ENCODE results near the gene PADI6. TPM values are rescaled to one million over a fixed set of nuclear protein-coding genes. Genes with fewer than 3 reads are reported as not detected.

PADI6 gene
- total RNA-seq, 1 donor from 2014 or later: not detected

DNA sequence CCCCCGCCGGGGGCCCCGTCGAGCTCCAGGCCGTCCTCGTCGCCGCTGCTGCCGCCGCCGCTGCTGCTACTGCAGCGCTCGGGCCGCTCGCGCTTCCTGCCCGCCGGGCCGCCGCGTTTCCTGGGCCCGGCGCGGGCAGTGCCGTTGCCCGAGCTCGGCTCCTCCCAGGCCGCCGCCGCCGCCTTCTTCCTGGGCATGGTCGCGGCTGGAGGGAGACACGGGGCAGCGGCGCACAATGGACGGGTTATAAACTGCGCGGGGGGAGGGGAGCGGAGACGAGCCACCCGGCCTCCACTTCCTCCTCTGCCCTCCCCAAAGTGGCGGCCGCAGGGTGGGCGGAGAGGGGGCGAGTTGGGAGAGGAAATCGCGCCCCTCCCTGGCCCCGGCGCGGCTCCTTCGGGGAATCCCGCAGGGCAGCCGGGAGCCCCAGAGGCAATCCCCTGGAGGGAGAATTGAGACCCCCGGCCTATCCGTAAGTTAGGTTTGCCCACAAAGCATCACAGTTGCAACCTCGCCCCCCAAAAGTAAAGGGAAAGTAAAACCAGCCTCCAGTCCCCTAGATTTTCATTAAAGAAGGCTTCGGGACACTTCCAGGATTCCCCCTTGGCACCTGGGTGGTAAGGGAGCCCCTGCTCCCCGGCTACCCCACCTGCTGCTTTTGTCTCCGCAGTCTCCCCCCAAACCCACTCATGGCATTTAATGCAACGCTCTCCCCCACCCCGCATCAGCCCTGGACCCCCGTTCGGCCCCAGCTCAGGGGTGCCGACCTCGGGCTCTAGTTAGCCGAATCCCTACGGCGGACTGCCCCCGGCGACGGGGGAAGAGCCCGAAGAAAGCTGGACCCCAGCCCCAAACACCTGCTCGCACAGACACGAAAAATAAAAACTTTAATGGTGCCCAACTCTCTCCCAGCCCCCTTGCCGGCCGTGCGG, 66.6 kb downstream of the PADI6 start:
- TF ChIP-seq, protein P1, sequence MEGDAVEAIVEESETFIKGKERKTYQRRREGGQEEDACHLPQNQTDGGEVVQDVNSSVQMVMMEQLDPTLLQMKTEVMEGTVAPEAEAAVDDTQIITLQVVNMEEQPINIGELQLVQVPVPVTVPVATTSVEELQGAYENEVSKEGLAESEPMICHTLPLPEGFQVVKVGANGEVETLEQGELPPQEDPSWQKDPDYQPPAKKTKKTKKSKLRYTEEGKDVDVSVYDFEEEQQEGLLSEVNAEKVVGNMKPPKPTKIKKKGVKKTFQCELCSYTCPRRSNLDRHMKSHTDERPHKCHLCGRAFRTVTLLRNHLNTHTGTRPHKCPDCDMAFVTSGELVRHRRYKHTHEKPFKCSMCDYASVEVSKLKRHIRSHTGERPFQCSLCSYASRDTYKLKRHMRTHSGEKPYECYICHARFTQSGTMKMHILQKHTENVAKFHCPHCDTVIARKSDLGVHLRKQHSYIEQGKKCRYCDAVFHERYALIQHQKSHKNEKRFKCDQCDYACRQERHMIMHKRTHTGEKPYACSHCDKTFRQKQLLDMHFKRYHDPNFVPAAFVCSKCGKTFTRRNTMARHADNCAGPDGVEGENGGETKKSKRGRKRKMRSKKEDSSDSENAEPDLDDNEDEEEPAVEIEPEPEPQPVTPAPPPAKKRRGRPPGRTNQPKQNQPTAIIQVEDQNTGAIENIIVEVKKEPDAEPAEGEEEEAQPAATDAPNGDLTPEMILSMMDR (IDR thresholded peaks at IDR 0.05): no peak
- Mint-ChIP-seq H3K4me3 (ENCODE audit: unreplicated experiment) (peak overlapping the region; percentile 96), H3K4me1 (ENCODE audit: unreplicated experiment) (peaks cover 53% of the 10 kb centered on the region), H3K27ac (ENCODE audit: unreplicated experiment) (peak overlapping the region; percentile 97), H3K36me3 (ENCODE audit: unreplicated experiment) (peaks cover 5% of the 10 kb centered on the region), H3K9me3 (ENCODE audit: unreplicated experiment) (no peaks in the 10 kb centered on the region), H3K27me3 (ENCODE audit: unreplicated experiment) (no peaks in the 10 kb centered on the region)
- DNase-seq (ENCODE audit: extremely low spot score, unreplicated experiment): no peak

DNA sequence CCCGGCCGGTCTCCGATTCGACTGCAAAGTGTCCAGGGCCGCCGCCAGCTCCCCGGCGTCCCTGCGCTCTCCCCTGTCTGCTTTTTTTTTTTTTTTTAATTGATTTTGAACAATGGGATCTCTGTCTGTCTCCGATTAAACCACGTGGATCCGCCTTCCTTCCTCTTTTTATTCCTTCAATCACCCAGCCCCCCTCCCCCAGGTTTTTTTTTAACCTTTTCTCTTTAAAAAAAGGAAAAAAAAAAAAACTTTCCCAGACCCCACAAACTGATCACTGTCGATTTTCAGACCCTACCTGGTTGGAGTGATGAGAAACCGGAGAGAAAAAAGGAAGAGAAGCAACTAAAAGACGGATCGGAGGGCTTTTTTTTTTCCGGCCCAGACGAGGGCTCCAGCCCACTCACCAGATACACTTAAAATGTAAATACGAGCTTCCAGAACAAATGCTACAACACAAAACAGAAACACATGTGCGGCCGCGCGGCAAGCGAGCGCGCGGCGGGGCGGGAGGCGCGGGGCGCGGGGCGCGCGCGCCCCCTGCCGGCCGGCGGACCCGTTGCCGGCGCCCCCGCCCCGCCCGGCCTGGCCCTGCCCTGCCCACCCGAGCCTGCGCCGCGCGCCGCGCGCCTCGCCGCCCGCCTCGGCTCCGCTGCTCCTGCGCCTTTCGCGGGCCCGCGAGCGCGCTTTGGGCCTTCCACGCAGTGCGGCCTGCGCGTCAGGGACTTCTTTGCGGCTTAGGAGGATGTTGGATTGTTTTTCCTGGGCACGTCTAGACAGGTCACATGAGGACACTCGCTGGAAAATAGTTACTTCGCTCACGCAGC, 67.5 kb downstream of the PADI6 start, which contains the start of gene RCC2:
TSS of gene RCC2 (minus strand) at position 428 of the 824 bp plus-strand sequence. CDS start 1,163 bp downstream, outside the sequence.
- H3K36me3 Mint-ChIP-seq (ENCODE audit: unreplicated experiment): no peaks in the 10 kb centered on the region
- TF ChIP-seq, protein P1 (IDR thresholded peaks at IDR 0.05): no peak
- peak within 1 kb of the TSS; percentile 96 for H3K4me3 Mint-ChIP-seq (ENCODE audit: unreplicated experiment)
- H3K27ac Mint-ChIP-seq (ENCODE audit: unreplicated experiment): peak within 1 kb of the TSS; percentile 97
- DNase-seq (ENCODE audit: extremely low spot score, unreplicated experiment): peak; percentile 91
- H3K9me3 Mint-ChIP-seq (ENCODE audit: unreplicated experiment): no peaks in the 10 kb centered on the region
- no peaks in the 10 kb centered on the region for H3K27me3 Mint-ChIP-seq (ENCODE audit: unreplicated experiment)
- H3K4me1 Mint-ChIP-seq (ENCODE audit: unreplicated experiment): peaks cover 54% of the 10 kb centered on the region

DNA sequence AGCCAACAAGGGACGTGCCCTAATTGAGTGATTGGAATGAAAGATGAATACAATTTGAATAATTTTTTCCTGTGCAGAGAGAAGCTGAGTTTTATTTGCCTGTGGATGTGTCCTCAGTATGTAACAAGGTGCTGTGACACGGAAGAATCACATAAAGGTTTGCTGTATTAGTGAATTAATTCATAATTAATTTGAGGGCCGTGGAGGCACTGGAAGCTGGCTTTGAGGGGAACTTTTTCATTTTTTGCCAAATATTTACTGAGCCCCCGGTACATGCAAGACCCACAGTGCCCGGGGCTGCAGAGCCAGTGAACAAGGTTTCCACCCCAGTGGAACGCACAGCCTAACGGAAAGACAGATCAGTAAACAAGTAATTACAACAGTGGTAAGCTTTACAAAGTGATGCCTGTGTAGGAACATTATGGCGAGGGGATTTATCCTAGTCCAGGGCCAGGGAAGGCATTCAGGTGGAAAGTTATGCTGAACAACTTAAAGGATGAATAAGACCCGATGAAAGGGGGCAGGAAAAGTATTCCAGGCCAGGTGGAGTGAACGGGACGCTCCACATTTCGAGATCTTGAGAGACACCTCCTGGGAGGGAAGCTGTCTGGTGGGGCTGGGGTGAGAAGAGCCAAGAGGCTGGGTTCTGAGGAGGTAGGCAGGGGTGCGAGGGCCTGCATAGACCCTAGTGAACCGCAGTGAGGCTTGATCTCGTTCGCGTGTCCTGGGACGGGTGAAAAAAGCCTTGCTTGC, 68.3 kb downstream of the PADI6 start:
- TF ChIP-seq, protein P1 (IDR thresholded peaks at IDR 0.05): no peak
- no peaks in the 10 kb centered on the region for H3K9me3 Mint-ChIP-seq (ENCODE audit: unreplicated experiment)
- H3K27ac Mint-ChIP-seq (ENCODE audit: unreplicated experiment): peak overlapping the region; percentile 90
- DNase-seq (ENCODE audit: extremely low spot score, unreplicated experiment): no peak
- H3K36me3 Mint-ChIP-seq (ENCODE audit: unreplicated experiment): no peaks in the 10 kb centered on the region
- peaks cover 52% of the 10 kb centered on the region for H3K4me1 Mint-ChIP-seq (ENCODE audit: unreplicated experiment)
- no peaks in the 10 kb centered on the region for H3K27me3 Mint-ChIP-seq (ENCODE audit: unreplicated experiment)
- peak overlapping the region; percentile 78 for H3K4me3 Mint-ChIP-seq (ENCODE audit: unreplicated experiment)

DNA sequence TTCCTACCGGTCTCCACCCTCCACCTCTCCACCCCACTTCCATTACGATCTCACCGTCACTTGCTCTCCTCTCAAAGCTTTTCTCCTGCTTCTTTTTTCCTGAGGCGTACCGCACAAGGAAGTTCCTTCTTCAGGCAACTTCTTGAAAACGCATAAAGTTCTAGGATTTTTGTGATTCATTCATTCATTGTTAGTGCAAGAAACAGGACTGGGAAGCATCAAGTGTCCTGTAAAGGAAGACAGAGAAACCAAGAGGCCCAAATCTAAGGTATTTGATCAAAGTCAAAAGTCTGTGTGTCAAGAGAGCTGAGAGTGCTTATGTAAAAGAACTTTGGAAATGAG, 68.8 kb downstream of the PADI6 start:
- H3K27ac Mint-ChIP-seq (ENCODE audit: unreplicated experiment): peak overlapping the region; percentile 90
- peaks cover 49% of the 10 kb centered on the region for H3K4me1 Mint-ChIP-seq (ENCODE audit: unreplicated experiment)
- no peaks in the 10 kb centered on the region for H3K9me3 Mint-ChIP-seq (ENCODE audit: unreplicated experiment)
- H3K27me3 Mint-ChIP-seq (ENCODE audit: unreplicated experiment): no peaks in the 10 kb centered on the region
- peak overlapping the region; percentile 78 for H3K4me3 Mint-ChIP-seq (ENCODE audit: unreplicated experiment)
- TF ChIP-seq, protein P1 (IDR thresholded peaks at IDR 0.05): no peak
- DNase-seq (ENCODE audit: extremely low spot score, unreplicated experiment): no peak
- no peaks in the 10 kb centered on the region for H3K36me3 Mint-ChIP-seq (ENCODE audit: unreplicated experiment)

Data from osteocyte (in vitro differentiated cells).